B cell (primary cell): ENCODE measurements around the gene COL5A1. TPM values are rescaled to one million over a fixed set of nuclear protein-coding genes. Genes with fewer than 3 reads are reported as not detected.

Experiments used
- polyA plus RNA-seq: library from polyadenylated mRNA; depleted of rRNA; stranded (reverse); fragments of >200 nt; gene quantifications from 2 replicates; pipeline ENCODE4 v1.2.3, GENCODE V29; 2012
- small RNA-seq: library from RNA; depleted of rRNA; stranded (forward); fragments of <200 nt; gene quantifications from one replicate; pipeline ENCODE3, GENCODE V24; 2012; ENCODE audit warnings: low replicate concordance, low read depth; ENCODE audit not compliant: insufficient read length
- total RNA-seq, 2 donors: library from RNA; stranded (reverse); fragments of 120-200 nt in 1 of 2; gene quantifications; 1 replicate in 1 of 2; 2 replicates in 1 of 2; pipeline versions ENCODE4 v1.2.3 to v1.2.4, GENCODE V29; 2013 to 2022

COL5A1 gene
- total and polyA plus RNA-seq, 2 donors (not counting 1 experiment from before 2014, with no cell fraction given) = 0.06 TPM; not detected in 1

Small RNA genes within 50 kb of the gene (small RNA-seq; reads per million reads assigned to genes)
- gene AL603650.1 = not detected
- gene MIR3689A = not detected
- not detected for gene MIR3689B
- gene MIR3689C = not detected
- not detected for gene MIR3689D1
- not detected for gene MIR3689D2
- not detected for gene MIR3689E
- not detected for gene MIR3689F

Other genes starting within 250 kb of the COL5A1 start
- not detected in 2 replicates for gene FCN2, start 239.0 kb downstream of the COL5A1 start, total RNA-seq
- gene FCN2, start 239.0 kb downstream of the COL5A1 start, polyA plus RNA-seq = not detected in 2 replicates